Brain microvascular endothelial cell (primary cell): ENCODE measurements around the gene TICRR.

Source experiments
- DNase-seq: peaks from one replicate; pipeline ENCODE4 v3.0.0-alpha.2; 2020
- H3K27ac ChIP-seq: fragments of 250-450 bp; sonication (Bioruptor Pico); 2 replicates; pipeline ENCODE4 v1.5.1; 2020; ENCODE audit warnings: mild to moderate bottlenecking, moderate library complexity
- H3K27me3 ChIP-seq: fragments of 250-450 bp; sonication (Bioruptor Pico); replicated peaks from 2 replicates; pipeline ENCODE4 v1.5.1; 2020; ENCODE audit warnings: mild to moderate bottlenecking
- H3K36me3 ChIP-seq: fragments of 250-450 bp; sonication (Bioruptor Pico); replicated peaks from 2 replicates; pipeline ENCODE4 v1.5.1; 2020; ENCODE audit warnings: mild to moderate bottlenecking
- H3K4me3 ChIP-seq: 2 replicates; pipeline ENCODE4 v1.5.1; 2011; ENCODE audit warnings: low read depth, mild to moderate bottlenecking, control low read depth, low read length, moderate library complexity
- in situ Hi-C: cut with HindIII; loops from 2 replicates; pipeline ENCODE4 v1.10.0; 2017; ENCODE audit warnings: low sequenced_read_pairs, low pct_ligation_motif_present
- TF ChIP-seq, protein P1 (sequence below): IDR thresholded peaks from 2 replicates; pipeline ENCODE4 v1.5.1; 2011; ENCODE audit warnings: low read depth, mild to moderate bottlenecking, moderate library complexity, low read length, control low read depth, inconsistent platforms; ENCODE audit errors: missing control alignments

Gene TICRR

DNA sequence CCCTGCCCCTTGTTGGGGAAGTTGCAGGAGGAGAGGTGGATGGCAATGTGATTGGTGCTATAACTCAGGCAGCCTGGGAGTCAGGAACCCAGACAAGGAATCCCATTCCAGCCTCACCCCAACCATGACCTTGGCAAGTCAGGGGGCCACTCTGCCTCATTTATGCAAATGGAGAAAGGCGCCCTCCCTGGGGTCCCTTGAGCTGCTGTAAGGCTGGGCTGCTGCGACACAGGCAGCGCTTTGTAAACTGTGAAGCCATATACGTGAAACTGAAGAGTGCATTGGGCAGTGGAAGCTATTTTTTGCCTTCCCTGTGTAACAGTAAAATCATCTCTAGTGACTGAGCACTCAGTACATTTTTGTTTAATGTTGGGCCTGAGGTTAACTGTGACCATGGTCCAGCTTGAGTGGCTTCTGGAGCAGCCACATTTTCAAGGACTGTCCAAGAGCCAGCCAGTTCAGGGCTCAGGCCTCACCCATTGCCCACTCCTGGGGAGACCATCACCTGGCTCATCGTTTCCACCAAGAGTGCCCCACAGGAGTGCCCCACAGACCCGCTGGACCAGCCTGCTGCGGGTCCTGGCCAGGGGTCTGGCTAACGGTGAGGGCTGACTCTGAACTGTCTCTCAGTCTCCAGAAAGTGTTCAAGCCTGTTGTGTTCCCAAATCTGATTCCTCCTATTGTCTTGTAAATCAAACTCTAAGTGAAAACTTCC lies 52.1 kb downstream of the TICRR start:
- Histone ChIP-seq H3K27ac (no peak overlapping the region), H3K36me3 (peaks cover 62% of the 10 kb centered on the region), H3K4me3 (no peak overlapping the region), H3K27me3 (no peaks in the 10 kb centered on the region)
- TF ChIP-seq, protein P1, sequence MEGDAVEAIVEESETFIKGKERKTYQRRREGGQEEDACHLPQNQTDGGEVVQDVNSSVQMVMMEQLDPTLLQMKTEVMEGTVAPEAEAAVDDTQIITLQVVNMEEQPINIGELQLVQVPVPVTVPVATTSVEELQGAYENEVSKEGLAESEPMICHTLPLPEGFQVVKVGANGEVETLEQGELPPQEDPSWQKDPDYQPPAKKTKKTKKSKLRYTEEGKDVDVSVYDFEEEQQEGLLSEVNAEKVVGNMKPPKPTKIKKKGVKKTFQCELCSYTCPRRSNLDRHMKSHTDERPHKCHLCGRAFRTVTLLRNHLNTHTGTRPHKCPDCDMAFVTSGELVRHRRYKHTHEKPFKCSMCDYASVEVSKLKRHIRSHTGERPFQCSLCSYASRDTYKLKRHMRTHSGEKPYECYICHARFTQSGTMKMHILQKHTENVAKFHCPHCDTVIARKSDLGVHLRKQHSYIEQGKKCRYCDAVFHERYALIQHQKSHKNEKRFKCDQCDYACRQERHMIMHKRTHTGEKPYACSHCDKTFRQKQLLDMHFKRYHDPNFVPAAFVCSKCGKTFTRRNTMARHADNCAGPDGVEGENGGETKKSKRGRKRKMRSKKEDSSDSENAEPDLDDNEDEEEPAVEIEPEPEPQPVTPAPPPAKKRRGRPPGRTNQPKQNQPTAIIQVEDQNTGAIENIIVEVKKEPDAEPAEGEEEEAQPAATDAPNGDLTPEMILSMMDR = no peak
- in situ Hi-C loops = no loop called here
- no peak for DNase-seq

DNA sequence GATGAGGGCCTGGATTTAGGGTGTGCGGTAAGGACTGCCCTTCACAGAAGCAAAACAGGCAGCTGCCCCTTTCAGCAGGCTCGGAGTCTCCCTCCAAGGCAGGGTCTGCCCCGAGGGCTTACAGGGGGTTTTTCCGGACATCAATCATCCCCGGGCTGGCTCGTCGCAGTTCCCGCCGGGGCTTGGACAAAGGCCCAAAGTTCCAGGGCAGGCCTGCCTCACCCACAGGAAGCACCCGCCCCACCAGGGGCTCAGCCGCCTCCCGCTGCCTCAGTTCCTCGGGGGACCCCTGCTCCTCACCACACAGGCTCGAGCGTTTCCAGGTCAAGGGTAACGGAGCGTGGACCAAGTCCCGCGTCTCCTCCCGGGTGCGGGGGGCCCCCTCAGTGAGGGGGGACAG lies 53.0 kb downstream of the TICRR start:
- in situ Hi-C loops = no loop called here
- Histone ChIP-seq H3K36me3 (peaks cover 70% of the 10 kb centered on the region), H3K27me3 (no peaks in the 10 kb centered on the region), H3K27ac (no peak overlapping the region), H3K4me3 (no peak overlapping the region)
- TF ChIP-seq, protein P1 = no peak
- DNase-seq = no peak

DNA sequence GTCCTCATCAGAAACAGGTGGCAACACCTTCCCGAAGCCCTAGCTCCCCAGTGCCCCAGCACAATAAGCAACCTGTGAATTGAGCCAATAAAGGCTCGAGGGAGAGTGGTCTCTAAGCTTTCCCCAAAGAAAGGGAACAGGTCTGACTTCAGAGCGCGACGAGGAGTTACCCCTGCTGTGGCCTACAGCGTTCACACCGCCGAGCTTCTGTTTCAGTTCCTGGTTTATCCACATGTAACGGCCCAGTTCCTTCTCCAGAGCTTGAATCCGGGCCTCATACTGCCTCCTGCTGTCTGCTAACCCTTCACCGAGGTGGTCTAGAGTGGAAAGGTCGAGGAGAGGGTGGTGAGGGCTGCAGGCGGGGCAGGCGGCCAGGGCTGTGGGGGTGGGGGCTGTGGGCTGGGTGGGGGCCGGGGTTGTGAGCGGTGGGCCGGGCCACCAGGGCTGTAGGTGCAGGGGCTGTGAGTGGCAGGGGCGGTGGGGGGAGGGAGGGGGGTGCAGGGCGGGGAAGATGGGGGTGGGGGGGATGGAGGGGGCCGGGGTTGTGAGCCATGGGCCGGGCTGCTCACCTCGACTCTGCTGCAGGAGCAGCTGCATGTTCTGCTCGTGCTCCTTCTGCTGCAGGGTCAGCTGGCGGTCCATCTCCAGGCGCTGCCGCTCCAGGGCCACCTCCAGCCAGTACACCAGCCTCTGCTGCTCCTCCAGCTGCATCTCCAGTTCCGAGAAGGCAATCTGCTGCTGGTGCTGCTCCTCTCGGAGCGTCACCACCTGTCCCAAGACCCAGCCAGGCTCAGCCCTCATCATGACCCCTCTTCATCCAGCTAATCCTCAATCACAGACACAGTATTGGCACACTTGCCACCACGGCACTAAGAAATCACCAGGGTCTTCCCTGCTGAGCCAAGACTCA lies 53.8 kb downstream of the TICRR start:
- in situ Hi-C loops = no loop called here
- Histone ChIP-seq H3K4me3 (no peak overlapping the region), H3K27ac (no peak overlapping the region), H3K27me3 (no peaks in the 10 kb centered on the region), H3K36me3 (peaks cover 72% of the 10 kb centered on the region)
- TF ChIP-seq, protein P1 = no peak
- no peak for DNase-seq

DNA sequence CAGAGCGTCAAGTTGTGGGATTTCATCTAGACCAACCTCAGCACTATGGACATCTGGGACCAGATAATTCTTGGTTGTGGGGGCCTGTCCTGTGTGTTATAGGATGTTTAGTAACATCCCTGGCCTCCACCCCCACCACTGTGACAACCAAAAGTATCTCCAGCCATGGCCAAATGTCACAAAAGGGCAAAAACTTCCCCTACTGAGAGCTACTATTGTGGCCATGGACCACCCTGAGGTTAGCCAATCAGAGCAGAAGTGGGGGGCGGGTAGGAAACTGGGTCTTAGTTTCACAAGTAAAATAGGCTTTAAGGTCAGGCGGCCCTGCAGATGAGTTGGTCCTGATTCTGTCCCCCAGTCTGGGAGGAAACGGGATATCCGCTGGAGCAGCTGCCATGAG lies 54.6 kb downstream of the TICRR start:
- H3K27me3 ChIP-seq = no peaks in the 10 kb centered on the region
- no peak overlapping the region for H3K4me3 ChIP-seq
- no peak overlapping the region for H3K27ac ChIP-seq
- no peak for DNase-seq
- TF ChIP-seq, protein P1 = no peak
- in situ Hi-C loops = no loop called here
- peaks cover 66% of the 10 kb centered on the region for H3K36me3 ChIP-seq

DNA sequence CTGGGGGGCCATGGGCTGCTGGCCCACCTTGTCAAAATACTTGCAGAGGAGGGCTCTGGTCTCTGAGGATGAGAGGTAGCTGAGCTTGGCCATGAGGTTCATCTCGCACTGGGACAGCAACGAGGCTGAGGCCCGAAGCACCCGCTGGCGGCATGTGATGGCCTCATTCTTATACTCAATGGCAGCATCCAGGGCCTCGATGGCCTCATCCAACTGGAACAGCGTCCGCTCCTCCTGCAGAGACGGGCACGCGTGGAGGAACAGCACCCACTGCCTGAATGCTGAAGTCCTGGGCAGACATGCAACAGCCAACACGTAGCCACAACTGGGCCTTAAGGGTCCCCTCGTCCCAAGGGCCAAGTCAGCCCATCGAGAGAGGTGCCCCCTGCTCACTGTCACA lies 55.0 kb downstream of the TICRR start:
- DNase-seq = no peak
- Histone ChIP-seq H3K4me3 (no peak overlapping the region), H3K27me3 (no peaks in the 10 kb centered on the region), H3K36me3 (peaks cover 66% of the 10 kb centered on the region), H3K27ac (no peak overlapping the region)
- in situ Hi-C loops = no loop called here
- TF ChIP-seq, protein P1 = no peak
